ENCODE measurements around the gene ALG3. TPM values are rescaled to one million over a fixed set of nuclear protein-coding genes. Genes with fewer than 3 reads are reported as not detected.

Gene ALG3
- total RNA-seq, 1 experiment from 2014 or later: 57.3 TPM

GRCh38 chr3:184291044-184291737, 42.4 kb upstream of the ALG3 start (continued):
- TF ChIP-seq, protein P1, sequence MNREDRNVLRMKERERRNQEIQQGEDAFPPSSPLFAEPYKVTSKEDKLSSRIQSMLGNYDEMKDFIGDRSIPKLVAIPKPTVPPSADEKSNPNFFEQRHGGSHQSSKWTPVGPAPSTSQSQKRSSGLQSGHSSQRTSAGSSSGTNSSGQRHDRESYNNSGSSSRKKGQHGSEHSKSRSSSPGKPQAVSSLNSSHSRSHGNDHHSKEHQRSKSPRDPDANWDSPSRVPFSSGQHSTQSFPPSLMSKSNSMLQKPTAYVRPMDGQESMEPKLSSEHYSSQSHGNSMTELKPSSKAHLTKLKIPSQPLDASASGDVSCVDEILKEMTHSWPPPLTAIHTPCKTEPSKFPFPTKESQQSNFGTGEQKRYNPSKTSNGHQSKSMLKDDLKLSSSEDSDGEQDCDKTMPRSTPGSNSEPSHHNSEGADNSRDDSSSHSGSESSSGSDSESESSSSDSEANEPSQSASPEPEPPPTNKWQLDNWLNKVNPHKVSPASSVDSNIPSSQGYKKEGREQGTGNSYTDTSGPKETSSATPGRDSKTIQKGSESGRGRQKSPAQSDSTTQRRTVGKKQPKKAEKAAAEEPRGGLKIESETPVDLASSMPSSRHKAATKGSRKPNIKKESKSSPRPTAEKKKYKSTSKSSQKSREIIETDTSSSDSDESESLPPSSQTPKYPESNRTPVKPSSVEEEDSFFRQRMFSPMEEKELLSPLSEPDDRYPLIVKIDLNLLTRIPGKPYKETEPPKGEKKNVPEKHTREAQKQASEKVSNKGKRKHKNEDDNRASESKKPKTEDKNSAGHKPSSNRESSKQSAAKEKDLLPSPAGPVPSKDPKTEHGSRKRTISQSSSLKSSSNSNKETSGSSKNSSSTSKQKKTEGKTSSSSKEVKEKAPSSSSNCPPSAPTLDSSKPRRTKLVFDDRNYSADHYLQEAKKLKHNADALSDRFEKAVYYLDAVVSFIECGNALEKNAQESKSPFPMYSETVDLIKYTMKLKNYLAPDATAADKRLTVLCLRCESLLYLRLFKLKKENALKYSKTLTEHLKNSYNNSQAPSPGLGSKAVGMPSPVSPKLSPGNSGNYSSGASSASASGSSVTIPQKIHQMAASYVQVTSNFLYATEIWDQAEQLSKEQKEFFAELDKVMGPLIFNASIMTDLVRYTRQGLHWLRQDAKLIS (CRISPR knock-in tag; IDR thresholded peaks at IDR 0.05; ENCODE audit: borderline replicate concordance): no peak
- TF ChIP-seq TEAD4 (CRISPR knock-in tag; IDR thresholded peaks at IDR 0.05) (no peak), CREB1 (CRISPR knock-in tag; IDR thresholded peaks at IDR 0.05) (no peak), RORB (CRISPR knock-in tag; IDR thresholded peaks at IDR 0.05) (no peak), ZBTB43 (CRISPR knock-in tag; IDR thresholded peaks at IDR 0.05) (no peak), ZNF121 (CRISPR knock-in tag; IDR thresholded peaks at IDR 0.05) (no peak), NFE2L1 (CRISPR knock-in tag; IDR thresholded peaks at IDR 0.05) (no peak), ZNF263 (CRISPR knock-in tag; IDR thresholded peaks at IDR 0.05; ENCODE audit: low read depth) (no peak), USF1 (CRISPR knock-in tag; IDR thresholded peaks at IDR 0.05) (no peak)
- TF ChIP-seq, protein P2, sequence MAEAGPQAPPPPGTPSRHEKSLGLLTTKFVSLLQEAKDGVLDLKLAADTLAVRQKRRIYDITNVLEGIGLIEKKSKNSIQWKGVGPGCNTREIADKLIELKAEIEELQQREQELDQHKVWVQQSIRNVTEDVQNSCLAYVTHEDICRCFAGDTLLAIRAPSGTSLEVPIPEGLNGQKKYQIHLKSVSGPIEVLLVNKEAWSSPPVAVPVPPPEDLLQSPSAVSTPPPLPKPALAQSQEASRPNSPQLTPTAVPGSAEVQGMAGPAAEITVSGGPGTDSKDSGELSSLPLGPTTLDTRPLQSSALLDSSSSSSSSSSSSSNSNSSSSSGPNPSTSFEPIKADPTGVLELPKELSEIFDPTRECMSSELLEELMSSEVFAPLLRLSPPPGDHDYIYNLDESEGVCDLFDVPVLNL (CRISPR knock-in tag; IDR thresholded peaks at IDR 0.05; ENCODE audit: borderline replicate concordance, low read depth): no peak

GRCh38 chr3:184290331-184290730, 41.6 kb upstream of the ALG3 start:
- DNase-seq (ENCODE audit: low spot score): peak; percentile 34
- Mint-ChIP-seq H3K4me3 (no peak overlapping the region), H3K9me3 (no peaks in the 10 kb centered on the region), H3K4me1 (no peaks in the 10 kb centered on the region), H3K36me3 (no peaks in the 10 kb centered on the region), H3K27me3 (ENCODE audit: low read depth) (peaks cover 5% of the 10 kb centered on the region; the same call in 1 of the 2 replicates), H3K27ac (no peak overlapping the region)
- POLR2A ChIA-PET: no interaction called here
- ATAC-seq: peak; percentile 64
- CTCF ChIA-PET: interaction anchor here (1.1 to 1.4 kb wide), 4 partner anchors 10 to 271 kb away, joined by 4 to 7 read pairs (median 4); partner anchors contain the start of genes EIF2B5 and EPHB3
- TF ChIP-seq ESRRA (CRISPR knock-in tag; IDR thresholded peaks at IDR 0.05; ENCODE audit: borderline replicate concordance): no peak

GRCh38 chr3:184289426-184289938, 40.7 kb upstream of the ALG3 start:
- peaks cover 5% of the 10 kb centered on the region; the same call in 1 of the 2 replicates for H3K4me1 Mint-ChIP-seq
- ATAC-seq (peak; percentile 76), DNase-seq (ENCODE audit: low spot score) (peak; percentile 88)
- no peaks in the 10 kb centered on the region for H3K36me3 Mint-ChIP-seq
- TF ChIP-seq, protein P3, sequence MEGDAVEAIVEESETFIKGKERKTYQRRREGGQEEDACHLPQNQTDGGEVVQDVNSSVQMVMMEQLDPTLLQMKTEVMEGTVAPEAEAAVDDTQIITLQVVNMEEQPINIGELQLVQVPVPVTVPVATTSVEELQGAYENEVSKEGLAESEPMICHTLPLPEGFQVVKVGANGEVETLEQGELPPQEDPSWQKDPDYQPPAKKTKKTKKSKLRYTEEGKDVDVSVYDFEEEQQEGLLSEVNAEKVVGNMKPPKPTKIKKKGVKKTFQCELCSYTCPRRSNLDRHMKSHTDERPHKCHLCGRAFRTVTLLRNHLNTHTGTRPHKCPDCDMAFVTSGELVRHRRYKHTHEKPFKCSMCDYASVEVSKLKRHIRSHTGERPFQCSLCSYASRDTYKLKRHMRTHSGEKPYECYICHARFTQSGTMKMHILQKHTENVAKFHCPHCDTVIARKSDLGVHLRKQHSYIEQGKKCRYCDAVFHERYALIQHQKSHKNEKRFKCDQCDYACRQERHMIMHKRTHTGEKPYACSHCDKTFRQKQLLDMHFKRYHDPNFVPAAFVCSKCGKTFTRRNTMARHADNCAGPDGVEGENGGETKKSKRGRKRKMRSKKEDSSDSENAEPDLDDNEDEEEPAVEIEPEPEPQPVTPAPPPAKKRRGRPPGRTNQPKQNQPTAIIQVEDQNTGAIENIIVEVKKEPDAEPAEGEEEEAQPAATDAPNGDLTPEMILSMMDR (IDR thresholded peaks at IDR 0.05): peak; percentile 52
- TF ChIP-seq CDX4 (CRISPR knock-in tag; IDR thresholded peaks at IDR 0.05; ENCODE audit: borderline replicate concordance) (no peak), CREB1 (CRISPR knock-in tag; IDR thresholded peaks at IDR 0.05) (no peak)
- ChIA-PET CTCF (interaction anchor here (0.5 to 2.2 kb wide), 30 partner anchors 8 to 394 kb away, joined by 3 to 18 read pairs (median 4); partner anchors contain the start of genes ABCC5, ABCF3, CAMK2N2 and EEF1AKMT4), POLR2A (interaction anchor here (0.5 to 0.7 kb wide), 2 partner anchors 71 to 115 kb away, joined by 3 read pairs; no protein-coding TSS in a partner anchor)
- no peaks in the 10 kb centered on the region; the same call in 1 of the 2 replicates for H3K27me3 Mint-ChIP-seq (ENCODE audit: low read depth)
- H3K4me3 Mint-ChIP-seq: no peak overlapping the region
- no peak overlapping the region for H3K27ac Mint-ChIP-seq
- no peaks in the 10 kb centered on the region for H3K9me3 Mint-ChIP-seq

All from WTC11 (cell line).